T-helper 22 cell (primary cell): Measurements from ENCODE around the gene ZNF432.

Experiments used
- DNase-seq: peaks from one replicate; pipeline ENCODE4 v3.0.0-alpha.2; 2020; ENCODE audit warnings: low read depth

The ZNF432 gene

DNA sequence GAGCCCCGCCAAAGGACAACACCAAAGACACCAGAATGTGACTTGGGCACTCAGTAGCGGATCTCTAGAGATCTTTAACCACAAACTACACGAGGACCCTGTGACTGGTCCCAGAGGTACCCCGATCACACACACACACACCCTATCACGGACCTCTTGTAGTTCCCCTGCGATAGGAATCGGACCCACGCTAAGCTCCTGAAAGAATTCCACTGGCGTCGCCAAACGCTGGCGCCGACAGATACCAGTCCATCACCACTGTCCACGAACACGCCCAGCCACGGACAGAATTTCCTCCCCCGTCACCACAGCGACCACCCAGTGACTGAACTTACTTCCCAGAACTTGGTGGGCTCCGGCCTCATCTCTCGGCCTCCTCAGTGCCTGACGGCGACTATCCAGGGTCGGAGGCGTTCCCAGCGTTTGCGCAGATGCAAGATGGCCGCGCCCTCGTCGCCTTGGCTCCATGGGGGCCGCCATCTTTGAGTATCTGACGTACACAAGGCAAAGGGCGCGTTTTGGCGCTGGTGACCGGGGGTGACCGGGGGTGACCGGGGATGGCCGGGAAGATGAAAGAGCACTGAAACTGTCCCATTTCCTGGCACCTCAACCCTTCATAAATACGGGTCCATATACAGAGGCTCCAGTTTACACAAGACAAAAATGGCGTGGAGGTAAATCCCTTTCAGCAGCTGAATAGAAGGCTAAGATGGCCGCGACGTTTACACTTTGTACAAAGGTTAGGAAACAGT, 40.7 kb downstream of the ZNF432 start, which contains the start of gene ZNF615:
TSS of gene ZNF615 (minus strand) at position 406 of the 752 bp plus-strand sequence. CDS start 4,500 bp downstream, outside the sequence.
- DNase-seq = peak; percentile 64

DNA sequence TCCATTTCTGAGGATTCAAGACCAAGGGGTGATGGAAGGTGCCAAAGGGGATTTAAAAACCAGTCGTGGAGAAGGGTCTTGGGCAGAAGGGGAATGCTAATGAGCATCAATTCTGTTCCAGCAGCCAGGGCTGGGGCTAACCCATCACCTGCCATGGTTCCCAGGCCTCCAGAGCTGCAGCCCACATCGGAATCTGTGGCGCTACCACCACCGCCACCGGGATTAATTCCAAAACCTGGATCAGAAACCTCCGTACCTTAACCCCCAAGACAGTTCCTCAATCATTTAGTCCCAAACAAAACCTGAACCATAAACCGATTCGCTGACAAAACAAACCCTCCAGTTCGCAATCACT, 41.2 kb downstream of the ZNF432 start:
- DNase-seq = no peak

DNA sequence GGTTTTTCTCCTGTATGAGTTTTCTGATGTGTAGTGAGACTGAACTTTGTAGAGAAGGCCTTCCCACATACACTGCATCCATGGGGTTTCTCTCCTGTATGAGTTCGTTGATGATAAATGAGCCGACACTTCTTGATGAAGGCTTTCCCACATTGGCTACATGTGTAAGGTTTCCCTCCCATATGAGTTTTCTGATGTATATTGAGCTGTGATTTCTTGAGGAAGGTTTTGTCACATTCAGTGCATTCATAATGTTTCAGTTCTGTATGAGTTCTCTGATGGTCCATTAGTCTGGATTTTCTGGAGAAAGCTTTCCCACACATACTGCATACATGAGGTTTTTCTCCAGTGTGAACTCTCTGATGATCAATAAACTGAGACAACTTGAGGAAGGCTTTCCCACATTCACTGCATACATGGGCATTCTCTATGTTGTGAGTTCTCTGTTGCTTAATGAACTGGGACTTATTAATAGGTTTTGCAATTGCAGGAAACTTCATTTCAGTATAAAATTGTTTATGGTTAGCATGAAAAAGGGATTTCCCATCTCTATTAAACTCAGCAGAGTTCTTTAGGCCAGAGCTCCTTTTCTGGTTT, 54.5 kb downstream of the ZNF432 start:
- no peak for DNase-seq

DNA sequence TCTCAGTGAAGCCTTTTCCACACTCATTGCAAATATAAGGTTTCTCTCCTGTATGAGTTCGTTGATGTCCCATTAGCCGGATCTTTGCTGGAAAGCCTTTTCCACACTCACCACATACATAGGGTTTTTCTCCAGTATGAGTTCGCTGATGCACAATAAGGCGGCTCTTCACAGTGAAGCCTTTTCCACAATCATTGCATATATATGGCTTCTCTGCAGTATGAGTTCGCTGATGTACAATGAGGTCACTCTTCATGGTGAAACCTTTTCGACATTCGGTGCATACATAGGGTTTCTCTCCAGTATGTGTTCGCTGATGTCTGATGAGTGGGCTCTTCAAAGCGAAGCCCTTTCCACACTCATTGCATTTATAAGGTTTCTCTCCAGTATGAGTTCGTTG, 55.2 kb downstream of the ZNF432 start:
- DNase-seq = no peak

DNA sequence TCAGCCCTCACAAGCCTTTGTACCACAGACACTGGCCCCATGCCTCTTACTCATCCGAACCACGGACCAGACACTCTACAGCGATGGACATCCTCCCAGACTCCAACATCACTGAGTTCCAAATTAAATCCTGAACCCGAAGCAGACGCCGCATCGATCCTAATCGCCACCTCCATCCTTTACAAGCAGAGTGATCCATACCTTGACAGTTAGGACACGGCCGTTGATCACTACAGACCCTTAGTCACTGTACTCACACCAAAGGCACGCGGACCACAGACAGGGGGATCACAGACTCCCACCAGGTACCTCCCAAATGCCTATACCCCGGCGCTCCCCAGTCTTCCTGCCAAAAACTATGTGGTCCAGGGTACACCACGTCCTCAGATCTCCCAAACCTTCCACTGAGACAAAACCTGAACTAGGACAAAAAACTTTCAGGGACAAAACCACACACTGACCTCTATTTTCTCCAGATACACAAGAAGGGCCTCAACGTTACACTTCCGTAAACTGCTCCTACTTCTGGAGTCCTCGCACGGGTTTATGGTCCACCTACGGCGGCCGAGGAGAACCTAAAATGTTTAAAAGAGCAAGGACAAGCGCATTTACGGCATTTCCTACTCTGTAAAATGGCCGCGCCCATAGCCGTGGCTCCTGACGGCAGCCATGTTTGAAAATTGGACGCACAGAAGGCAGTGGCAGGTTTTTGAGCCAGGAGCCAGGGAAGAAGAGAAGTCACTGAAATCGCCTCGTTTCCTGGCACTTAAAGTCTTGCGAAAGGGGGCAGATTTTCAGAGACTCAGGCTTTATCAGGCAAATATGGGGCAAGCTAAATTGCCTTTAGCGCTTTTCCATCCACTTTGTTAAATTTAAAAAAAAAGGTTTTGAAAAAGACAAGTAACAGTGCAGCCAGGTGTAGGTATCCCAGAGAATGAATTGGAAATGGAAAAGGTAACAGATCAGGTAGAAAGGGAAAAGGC, 62.0 kb downstream of the ZNF432 start, which contains the start of gene ZNF350:
TSS of gene ZNF350 (minus strand) at position 532 of the 983 bp plus-strand sequence. CDS start 12,480 bp downstream, outside the sequence.
- DNase-seq = peak; percentile 86

DNA sequence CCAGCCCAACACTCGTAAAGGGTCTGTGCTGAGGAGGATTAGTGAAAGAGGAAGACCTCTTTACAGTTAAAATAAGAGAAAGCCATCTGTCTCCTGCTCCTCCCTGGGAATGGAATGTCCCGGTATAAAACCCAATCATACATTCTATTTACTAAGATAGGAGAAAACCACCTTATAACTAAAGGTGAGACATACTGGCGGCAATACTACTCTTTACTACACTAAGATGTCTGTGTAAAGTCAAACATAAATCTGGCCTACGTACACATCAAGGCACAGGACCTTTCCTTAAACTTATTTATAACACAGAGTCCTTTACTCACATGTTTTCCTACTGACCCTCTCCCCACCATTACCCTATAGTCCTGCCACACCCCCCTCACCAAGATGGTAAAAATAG, 65.3 kb downstream of the ZNF432 start:
- no peak for DNase-seq
